Stromal cell of bone marrow (primary cell): Measurements from ENCODE around the gene RAD21L1.
"Not testable (repeated sequence)": the region's sequence is repeated elsewhere in the genome, so short reads cannot be mapped to it uniquely, and the experiment has no call there.

Source experiments
- DNase-seq: peaks from one replicate; pipeline ENCODE4 v3.0.0-alpha.2; 2012; ENCODE audit warnings: low read depth

The RAD21L1 gene

GRCh38 chr20:1199964-1200363 is 25.9 kb upstream of the RAD21L1 start:
- DNase-seq, result no peak

GRCh38 chr20:1202762-1203504 is 22.9 kb upstream of the RAD21L1 start, which contains the start of gene C20orf202:
C20orf202 (plus strand) TSS chr20:1203454; CDS start chr20:1203586, 132 bp downstream.
- DNase-seq, result no peak

- DNase-seq, result no peak
Observed at GRCh38 chr20:1203630-1204029, 22.2 kb upstream of the RAD21L1 start.

GRCh38 chr20:1204113-1204512 is 21.7 kb upstream of the RAD21L1 start:
- no peak for DNase-seq

GRCh38 chr20:1204576-1204975 is 21.3 kb upstream of the RAD21L1 start:
- no peak for DNase-seq

GRCh38 chr20:1205802-1206201 is 20.0 kb upstream of the RAD21L1 start:
- no peak for DNase-seq

- DNase-seq, result no peak
Observed at GRCh38 chr20:1206366-1207148, 19.3 kb upstream of the RAD21L1 start.

GRCh38 chr20:1207293-1207878 is 18.5 kb upstream of the RAD21L1 start:
- no peak for DNase-seq

- DNase-seq, result no peak
Observed at GRCh38 chr20:1209447-1210387, 16.1 kb upstream of the RAD21L1 start.

GRCh38 chr20:1210501-1210900 is 15.3 kb upstream of the RAD21L1 start:
- DNase-seq, result no peak

GRCh38 chr20:1212023-1212422 is 13.8 kb upstream of the RAD21L1 start:
- DNase-seq, result no peak

GRCh38 chr20:1212607-1213396 is 13.0 kb upstream of the RAD21L1 start:
- peak; percentile 54 for DNase-seq

- DNase-seq, result no peak
Observed at GRCh38 chr20:1214838-1215261, 11.0 kb upstream of the RAD21L1 start.

- no peak for DNase-seq
Observed at GRCh38 chr20:1215386-1216170, 10.3 kb upstream of the RAD21L1 start.

- DNase-seq, result not testable (repeated sequence)
Observed at GRCh38 chr20:1216527-1217427, 9.1 kb upstream of the RAD21L1 start.

- DNase-seq, result not testable (repeated sequence)
Observed at GRCh38 chr20:1222750-1223149, 3.1 kb upstream of the RAD21L1 start.

GRCh38 chr20:1224205-1224890 is 1.5 kb upstream of the RAD21L1 start:
- no peak for DNase-seq

GRCh38 chr20:1225263-1225782 is 521 bp upstream of the RAD21L1 start:
- DNase-seq, result no peak
